Raji (cell line): ENCODE data around the gene NAV3.

Experiments used
- POLR2A ChIP-seq: IDR thresholded peaks from 2 replicates; pipeline ENCODE4 v1.6.1; 2011; ENCODE audit warnings: low read depth, low read length, control low read depth; ENCODE audit not compliant: insufficient read depth

The NAV3 gene

GRCh38 chr12:78181544-78182162 is 351.0 kb downstream of the NAV3 start:
- TF ChIP-seq POLR2A = no peak

GRCh38 chr12:78183824-78184223 is 353.1 kb downstream of the NAV3 start:
- no peak for TF ChIP-seq POLR2A

GRCh38 chr12:78185109-78185508 is 354.4 kb downstream of the NAV3 start:
- no peak for TF ChIP-seq POLR2A

- TF ChIP-seq POLR2A = no peak
Observed at GRCh38 chr12:78185651-78186050, 355.0 kb downstream of the NAV3 start.

GRCh38 chr12:78186670-78187069 is 356.0 kb downstream of the NAV3 start:
- TF ChIP-seq POLR2A = no peak

GRCh38 chr12:78187741-78188140 is 357.0 kb downstream of the NAV3 start:
- no peak for TF ChIP-seq POLR2A

- no peak for TF ChIP-seq POLR2A
Observed at GRCh38 chr12:78189656-78190055, 359.0 kb downstream of the NAV3 start.

GRCh38 chr12:78191611-78192010 is 360.9 kb downstream of the NAV3 start:
- TF ChIP-seq POLR2A = no peak

GRCh38 chr12:78192979-78193378 is 362.3 kb downstream of the NAV3 start:
- TF ChIP-seq POLR2A = no peak

GRCh38 chr12:78194448-78194847 is 363.8 kb downstream of the NAV3 start:
- TF ChIP-seq POLR2A = no peak

- TF ChIP-seq POLR2A = no peak
Observed at GRCh38 chr12:78198896-78199295, 368.2 kb downstream of the NAV3 start.

GRCh38 chr12:78199926-78200325 is 369.2 kb downstream of the NAV3 start:
- TF ChIP-seq POLR2A = no peak

GRCh38 chr12:78204926-78205325 is 374.2 kb downstream of the NAV3 start:
- TF ChIP-seq POLR2A = no peak

- TF ChIP-seq POLR2A = no peak
Observed at GRCh38 chr12:78208092-78208491, 377.4 kb downstream of the NAV3 start.

- no peak for TF ChIP-seq POLR2A
Observed at GRCh38 chr12:78209846-78210505, 379.3 kb downstream of the NAV3 start.

- no peak for TF ChIP-seq POLR2A
Observed at GRCh38 chr12:78210506-78210860, 379.8 kb downstream of the NAV3 start.

- TF ChIP-seq POLR2A = no peak
Observed at GRCh38 chr12:78210894-78211302, 380.2 kb downstream of the NAV3 start.
